DMS79 (cell line): ENCODE results near the gene FAM83D.

Experiments
- DNase-seq: peaks from one replicate; lab custom pipeline; 2025; lab: John Stamatoyannopoulos, UW

Gene FAM83D

GRCh38 chr20:38894091-38894847 lies 31.9 kb upstream of the FAM83D start:
- DNase-seq, result no peak

GRCh38 chr20:38895098-38895949 lies 30.9 kb upstream of the FAM83D start:
- no peak for DNase-seq

- DNase-seq, result no peak
These were observed 30.1 kb upstream of the FAM83D start for GRCh38 chr20:38896009-38896594.

- DNase-seq, result no peak
These were observed 28.9 kb upstream of the FAM83D start for GRCh38 chr20:38897267-38897666.

GRCh38 chr20:38900606-38901005 lies 25.6 kb upstream of the FAM83D start:
- no peak for DNase-seq

GRCh38 chr20:38902601-38903000 lies 23.6 kb upstream of the FAM83D start:
- DNase-seq, result no peak

- no peak for DNase-seq
These were observed 22.9 kb upstream of the FAM83D start for GRCh38 chr20:38903335-38903734.

- DNase-seq, result no peak
These were observed 20.8 kb upstream of the FAM83D start for GRCh38 chr20:38905375-38905774.

- no peak for DNase-seq
These were observed 18.1 kb upstream of the FAM83D start for GRCh38 chr20:38907918-38908677.

GRCh38 chr20:38915355-38915754 lies 10.9 kb upstream of the FAM83D start:
- DNase-seq, result no peak

- no peak for DNase-seq
These were observed 8.6 kb upstream of the FAM83D start for GRCh38 chr20:38917657-38918056.

GRCh38 chr20:38918172-38918571 lies 8.0 kb upstream of the FAM83D start:
- no peak for DNase-seq

- no peak for DNase-seq
These were observed 6.5 kb upstream of the FAM83D start for GRCh38 chr20:38919683-38920082.

GRCh38 chr20:38920411-38920810 lies 5.8 kb upstream of the FAM83D start:
- DNase-seq, result no peak

GRCh38 chr20:38920851-38921250 lies 5.4 kb upstream of the FAM83D start:
- no peak for DNase-seq

GRCh38 chr20:38924718-38925117 lies 1.5 kb upstream of the FAM83D start:
- DNase-seq, result no peak

GRCh38 chr20:38926934-38927616 lies 858 bp downstream of the FAM83D start:
- DNase-seq, result no peak

GRCh38 chr20:38927902-38928578 lies 1.8 kb downstream of the FAM83D start:
- DNase-seq, result no peak

- DNase-seq, result no peak
These were observed 4.0 kb downstream of the FAM83D start for GRCh38 chr20:38930242-38930569.

- DNase-seq, result no peak
These were observed 5.8 kb downstream of the FAM83D start for GRCh38 chr20:38931984-38932383.

GRCh38 chr20:38932457-38933120 lies 6.4 kb downstream of the FAM83D start:
- DNase-seq, result no peak
